HG03460 (cell line): ENCODE results near the gene BIRC6.
"Not testable (repeated sequence)": the region's sequence is repeated elsewhere in the genome, so short reads cannot be mapped to it uniquely, and the experiment has no call there.

Source experiments
- ATAC-seq: cut with Tn5 transposase; IDR thresholded peaks from one replicate; pipeline ENCODE4 v1.9.1; 2021; ENCODE audit not compliant: unreplicated experiment

The BIRC6 gene

DNA sequence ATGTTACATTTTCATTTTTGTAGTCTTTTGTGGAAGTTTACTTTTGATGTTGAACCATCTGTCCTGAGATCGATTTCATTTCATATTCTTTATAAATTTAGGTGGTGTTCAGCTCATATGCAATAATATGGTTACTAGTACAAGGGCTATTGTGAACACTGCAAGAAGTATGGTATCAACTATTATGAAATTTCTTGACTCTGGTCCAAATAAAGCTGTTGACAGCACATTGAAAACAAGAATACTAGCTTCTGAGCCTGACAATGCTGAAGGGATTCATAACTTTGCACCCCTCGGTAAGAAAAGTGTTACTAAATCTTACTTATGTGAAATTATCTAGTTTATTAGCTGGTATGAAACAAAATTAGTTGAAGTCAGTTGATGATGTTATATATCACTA lies 146.1 kb downstream of the BIRC6 start:
- ATAC-seq: no peak

DNA sequence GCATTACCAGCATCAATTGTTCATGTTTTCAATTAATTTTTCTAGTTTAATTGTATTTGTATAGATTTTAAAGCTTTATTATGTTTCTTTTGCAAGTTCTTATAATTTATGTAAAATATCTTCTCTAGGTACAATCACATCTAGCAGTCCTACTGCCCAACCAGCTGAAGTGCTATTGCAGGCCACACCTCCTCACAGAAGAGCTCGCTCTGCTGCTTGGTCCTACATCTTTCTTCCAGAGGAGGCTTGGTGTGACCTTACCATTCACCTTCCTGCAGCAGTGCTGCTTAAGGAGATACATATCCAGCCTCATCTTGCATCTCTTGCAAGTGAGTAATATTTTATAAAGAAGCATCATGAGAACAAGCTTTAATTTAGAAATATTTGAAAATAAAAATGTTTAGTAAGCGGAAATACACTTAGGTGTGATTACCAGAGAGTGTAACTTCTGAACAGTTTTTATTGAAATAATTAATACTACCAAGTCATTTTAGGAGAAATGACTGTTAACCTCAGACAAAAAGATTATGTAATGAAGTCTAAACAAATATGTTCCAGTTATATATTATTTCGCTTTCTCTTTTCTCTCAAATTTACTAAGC lies 148.2 kb downstream of the BIRC6 start:
- ATAC-seq: no peak

DNA sequence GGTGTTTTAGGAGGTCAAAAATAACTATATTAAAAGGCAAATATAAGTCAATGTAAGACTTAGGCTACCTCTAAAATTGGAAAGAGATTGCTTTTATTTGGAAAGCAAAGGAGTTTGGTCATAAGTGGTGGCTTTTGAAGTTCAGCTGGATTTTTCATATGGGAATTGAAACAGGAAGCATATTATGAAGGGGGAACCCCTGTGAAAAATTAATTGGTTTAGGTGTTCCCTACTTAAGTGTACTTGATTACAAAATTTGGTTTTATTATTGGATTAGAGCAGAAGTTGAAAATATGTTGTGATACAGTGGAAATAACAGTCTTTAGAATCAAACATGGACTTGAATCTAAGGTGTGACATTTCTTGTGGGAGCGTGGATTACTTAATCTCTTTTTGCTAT lies 149.6 kb downstream of the BIRC6 start:
- ATAC-seq: no peak

DNA sequence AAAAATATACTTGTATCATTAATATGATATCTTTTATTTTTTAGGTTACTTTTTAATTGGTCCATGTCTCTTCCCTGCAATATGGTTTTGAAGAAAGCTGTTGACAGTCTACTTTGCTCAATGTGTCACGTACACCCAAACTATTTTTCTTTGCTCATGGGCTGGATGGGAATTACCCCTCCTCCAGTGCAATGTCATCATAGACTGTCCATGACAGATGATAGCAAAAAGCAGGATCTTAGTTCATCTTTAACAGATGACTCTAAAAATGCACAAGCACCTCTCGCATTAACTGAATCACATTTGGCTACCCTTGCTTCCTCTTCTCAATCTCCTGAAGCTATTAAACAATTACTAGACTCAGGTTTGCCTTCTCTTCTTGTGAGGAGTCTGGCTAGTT lies 158.1 kb downstream of the BIRC6 start:
- no peak for ATAC-seq

DNA sequence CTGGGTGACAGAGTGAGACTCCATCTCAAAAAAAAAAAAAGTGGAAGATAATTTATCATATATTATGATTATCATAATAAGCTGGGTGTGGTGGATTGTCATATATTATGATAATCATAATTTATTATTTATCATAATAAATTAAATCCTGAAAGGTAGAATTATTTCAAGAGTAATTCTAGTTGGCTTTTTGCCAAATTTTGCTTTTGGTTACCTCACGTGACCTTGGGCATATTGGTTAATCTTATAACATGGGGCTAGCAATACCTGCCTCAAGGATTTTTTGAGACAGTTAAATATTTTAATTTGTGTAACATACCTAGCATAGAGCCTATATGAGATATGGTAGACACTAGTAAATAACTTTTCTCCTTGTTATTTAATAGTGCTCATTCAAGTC lies 159.7 kb downstream of the BIRC6 start:
- no peak for ATAC-seq

DNA sequence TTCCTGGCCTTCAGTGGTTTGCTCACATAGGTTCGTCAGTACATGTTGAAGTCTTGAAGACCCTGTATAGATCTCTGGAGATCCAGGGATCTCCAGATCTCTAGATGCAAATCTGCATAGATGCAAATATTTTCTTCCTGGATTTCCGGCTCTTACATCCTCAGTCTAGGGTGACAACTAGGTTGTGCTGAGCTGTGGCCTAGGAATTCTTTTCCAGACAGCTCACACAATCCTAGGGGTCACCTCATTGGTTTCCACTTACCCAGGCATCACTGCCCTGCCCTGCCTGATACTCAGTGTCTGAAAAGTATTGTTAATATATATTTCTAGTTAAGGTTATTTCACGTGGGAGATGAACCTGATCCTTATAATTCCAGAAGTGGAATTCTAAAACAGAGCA lies 165.9 kb downstream of the BIRC6 start:
- ATAC-seq: no peak

DNA sequence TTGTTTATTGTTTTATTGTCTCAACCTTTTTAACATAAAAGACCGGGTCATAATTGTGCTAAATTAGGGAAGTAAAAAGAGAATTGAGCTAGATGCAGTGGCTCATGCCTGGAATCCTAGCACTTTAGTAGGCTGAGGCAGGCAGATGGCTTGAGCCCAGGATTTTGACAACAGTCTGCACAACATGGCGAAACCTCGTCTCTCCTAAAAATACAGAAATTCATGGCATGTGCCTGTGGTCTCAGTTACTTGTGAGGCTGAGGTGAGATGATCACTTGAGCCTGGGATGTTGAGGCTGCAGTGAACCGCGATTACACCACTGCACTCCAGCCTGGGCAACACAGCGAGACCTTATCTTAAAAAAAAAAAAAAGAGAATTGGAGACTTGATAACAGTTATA lies 166.9 kb downstream of the BIRC6 start:
- ATAC-seq: no peak

DNA sequence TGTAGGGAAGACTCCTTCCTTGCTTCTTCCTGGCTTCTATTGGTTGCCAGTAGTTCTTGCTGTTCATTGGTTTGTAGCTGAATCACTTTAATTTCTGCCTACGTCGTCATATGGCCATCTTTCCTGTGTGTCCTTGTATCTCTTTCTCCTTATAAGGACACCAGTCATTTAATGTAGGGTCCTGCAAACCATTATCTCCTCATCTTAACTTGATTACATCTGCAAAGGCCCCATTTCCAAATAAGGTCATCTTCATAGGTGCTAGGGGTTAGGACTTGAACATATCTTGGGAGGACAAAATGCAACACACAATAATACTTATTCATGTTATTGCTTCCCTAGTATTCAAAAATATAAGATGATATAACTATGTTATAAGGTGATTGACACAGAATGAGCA lies 175.5 kb downstream of the BIRC6 start:
- ATAC-seq: no peak

DNA sequence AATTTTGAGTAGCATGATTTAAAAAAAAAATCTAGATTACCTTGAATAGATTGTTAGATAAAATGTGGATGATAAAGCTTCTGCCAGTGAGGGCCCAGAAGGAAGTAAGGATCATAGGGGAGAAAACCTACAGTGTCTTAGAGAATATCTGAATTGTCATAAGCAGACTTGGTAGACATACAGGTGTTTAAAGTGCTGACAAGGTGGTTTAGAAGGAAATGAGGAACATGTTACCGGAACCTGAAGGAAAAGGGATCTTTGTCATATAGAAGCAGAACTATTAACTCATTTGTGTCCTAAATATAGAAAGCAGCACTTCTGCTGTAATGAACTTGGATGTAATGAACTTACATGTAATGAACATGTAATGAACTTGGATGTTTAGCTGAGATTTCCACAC lies 176.1 kb downstream of the BIRC6 start:
- no peak for ATAC-seq

DNA sequence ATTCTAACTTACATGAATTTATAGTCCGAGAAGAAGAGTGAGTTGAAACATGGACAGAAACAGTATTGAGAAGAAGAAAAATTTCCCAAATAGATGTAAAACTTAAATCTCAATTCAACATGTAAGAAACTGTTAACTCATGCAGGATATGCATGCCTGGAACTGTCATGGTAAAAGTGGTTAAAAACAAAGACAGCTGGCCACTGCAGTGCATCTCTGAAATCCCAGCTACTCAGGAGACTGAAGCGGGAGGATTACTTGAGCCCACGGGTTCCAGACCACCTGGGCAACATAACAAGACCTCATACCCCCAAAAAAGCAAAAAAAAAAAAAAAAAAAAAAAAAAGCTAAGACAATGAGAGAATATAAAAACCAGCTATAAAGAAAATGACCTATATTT lies 178.0 kb downstream of the BIRC6 start:
- ATAC-seq: no peak

DNA sequence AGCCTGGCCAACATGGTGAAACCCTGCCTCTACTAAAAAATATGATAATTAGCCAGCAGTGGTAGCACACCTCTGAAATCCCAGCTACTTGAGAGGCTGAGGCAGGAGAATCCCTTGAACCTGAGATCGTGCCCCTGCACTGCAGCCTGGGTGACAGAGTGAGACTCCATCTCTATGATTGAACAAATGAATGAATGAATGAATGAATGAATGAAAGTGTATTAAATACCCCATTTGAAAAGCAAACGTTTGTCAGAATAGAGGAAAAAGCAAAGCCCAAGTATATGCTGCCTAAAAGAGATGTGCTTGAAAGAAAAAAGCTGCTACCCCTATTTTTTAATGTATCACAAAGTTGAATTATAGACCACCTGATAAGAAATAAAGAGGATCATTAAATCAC lies 181.9 kb downstream of the BIRC6 start:
- no peak for ATAC-seq

DNA sequence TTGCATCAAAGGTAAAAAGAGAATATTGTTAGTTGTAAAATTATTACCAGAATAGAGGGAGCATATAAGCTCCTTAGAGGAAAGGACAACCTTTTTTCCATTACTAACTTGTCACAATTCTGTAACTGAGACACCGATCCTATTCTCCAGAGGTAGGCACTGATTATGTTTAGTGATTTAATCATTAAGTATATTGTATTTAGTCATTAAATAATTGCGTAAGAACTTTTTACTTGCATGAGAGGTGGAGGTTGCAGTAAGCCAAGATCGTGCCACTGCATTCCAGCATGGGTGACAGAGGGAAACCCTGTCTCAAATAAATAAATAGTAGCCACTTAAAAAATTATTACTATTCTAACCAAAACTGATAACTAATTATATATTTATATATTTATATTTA lies 195.7 kb downstream of the BIRC6 start:
- ATAC-seq: not testable (repeated sequence)

DNA sequence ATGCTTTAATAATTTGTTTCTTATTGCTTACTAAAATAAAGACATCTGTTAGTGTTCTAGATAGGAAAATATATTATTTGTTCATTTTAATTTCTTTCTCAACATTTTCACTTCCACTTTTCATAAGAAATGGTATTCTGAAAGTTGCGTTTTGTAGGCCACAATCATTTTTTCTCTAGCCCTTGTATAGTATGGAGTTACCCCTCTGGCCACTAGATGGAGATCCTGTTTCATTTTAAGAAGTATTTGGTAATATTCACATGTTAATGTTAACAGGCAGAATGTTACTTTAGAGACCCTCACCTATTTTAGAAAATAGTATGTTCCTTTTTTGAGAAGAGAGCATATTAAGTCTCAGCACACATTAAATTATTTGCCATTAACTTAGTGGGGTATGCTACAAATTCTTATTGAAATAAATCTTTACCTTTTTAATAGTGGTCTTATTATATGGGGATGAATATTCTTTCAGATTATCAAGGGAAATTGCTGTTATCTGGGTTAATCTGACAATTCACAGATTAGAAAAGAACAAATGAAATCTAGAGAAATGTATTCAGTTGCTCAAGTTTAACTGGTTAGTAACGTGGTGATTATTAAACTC lies 197.1 kb downstream of the BIRC6 start:
- peak; percentile 91 for ATAC-seq

DNA sequence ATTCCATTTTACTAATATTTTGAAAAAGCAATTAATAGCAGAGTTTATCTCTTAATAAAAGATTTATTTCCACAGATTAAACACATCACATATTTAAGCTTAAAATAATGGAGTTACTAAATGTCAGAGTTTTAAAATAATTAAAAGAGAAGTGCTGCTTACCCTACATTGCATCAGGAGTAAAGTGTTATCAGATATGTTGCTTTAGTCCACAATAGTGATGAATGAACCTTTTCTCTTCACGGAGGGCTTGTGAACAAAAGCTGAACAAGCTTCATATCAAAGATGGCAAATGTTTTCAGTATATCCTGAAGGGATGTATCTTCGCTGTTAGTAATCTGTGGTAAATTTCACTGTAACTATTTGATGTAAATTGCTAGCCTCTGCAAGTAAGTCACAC lies 201.7 kb downstream of the BIRC6 start:
- ATAC-seq: no peak

DNA sequence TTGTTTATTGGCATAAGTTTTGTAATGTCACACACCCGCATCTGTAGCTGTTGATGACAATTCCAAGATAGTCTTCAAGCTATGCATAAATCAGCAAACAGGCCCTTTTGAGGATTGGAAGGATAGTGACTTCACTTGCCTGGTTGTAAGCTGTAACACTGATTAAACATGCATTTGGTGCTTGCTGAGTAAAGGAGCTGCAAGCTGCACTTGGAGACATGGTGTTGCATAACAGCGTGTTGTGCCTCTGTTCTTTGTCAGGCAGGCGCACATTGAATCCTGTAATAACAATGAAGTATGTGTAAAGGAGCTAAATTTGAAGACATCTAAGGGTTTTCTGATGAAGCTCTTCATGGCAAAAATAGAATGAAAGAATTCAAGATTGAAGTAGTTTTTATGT lies 202.3 kb downstream of the BIRC6 start:
- no peak for ATAC-seq

DNA sequence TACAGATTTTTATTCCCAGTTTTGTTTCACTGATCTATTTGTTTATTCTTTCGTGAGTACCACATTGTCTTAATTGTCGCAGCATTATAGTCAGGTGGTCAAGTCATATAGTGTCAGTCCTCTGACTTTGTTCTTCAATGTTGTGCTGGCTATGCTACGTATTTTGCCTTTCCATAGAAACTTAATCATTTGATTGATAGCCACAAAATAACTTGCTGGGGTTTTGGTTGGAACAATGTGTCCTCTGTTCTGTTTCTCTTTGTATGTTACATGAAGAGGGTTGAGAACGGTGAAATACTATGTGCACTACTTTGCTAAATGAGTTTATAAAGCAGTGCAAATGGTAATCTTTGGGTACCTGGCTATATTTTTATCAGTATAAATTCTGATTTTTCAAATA lies 206.1 kb downstream of the BIRC6 start:
- ATAC-seq: no peak

DNA sequence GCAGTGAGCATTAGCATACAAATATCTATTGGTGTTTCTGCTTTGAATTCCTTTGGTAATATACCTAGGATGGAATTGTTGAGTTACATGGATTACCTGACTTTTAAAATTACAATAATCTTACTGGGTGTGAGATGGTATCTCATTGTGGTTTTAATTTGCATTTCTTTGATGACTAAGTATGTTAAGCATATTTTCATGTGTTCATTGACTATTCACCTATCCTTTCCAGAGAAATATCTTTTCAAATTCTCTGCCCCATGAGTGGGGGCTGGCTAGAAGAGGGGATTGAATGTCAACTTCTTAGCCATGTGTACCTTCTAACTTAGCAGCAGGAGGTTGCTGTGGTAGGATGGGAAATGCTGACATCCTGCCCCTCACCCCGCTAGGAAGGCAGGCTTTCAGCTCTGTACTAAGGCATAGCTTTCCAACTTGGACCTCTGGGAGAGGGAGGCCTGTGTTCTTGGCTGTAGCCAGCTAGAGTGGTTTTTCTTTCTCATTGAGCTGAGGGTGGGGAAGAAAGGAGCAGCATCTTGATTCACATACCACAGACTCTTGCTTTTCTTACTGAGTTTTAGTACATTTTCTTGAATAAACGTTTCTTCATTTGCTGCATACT lies 207.7 kb downstream of the BIRC6 start:
- no peak for ATAC-seq

DNA sequence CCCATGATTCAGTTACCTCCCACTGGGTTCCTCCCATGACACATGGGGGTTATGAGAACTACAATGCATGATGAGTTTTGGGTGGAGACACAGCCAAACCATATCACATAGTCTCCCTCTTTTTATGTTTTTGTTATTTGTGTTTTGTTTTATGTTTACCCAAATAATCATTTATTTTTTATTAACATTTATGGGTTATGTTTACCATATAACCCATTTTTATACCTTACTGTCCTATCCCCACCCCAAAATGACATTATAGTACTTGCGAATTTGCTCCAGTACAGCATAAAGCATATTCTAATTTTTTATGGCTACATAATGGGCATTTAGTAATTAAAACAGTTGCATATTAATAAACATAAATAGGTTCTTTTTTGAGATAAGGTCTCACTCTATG lies 209.1 kb downstream of the BIRC6 start:
- no peak for ATAC-seq

DNA sequence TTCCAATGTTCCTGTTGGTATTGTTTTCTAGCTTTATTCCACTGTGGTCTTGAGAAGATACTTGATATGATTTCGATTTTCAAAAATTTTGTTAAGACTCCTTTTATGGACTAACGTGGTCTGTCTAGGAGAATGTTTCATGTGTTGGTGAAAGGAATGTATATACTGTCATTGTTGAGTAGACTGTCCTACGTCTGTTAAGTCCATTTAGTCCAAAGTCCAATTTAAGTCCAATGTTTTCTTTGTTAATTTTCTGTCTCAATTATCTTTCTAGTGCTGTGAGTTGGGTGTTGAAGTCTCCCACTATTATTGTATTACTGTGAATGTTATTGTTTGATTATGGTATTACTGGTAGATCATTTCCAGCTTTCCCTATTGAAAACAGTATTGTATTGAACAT lies 215.2 kb downstream of the BIRC6 start:
- no peak for ATAC-seq

DNA sequence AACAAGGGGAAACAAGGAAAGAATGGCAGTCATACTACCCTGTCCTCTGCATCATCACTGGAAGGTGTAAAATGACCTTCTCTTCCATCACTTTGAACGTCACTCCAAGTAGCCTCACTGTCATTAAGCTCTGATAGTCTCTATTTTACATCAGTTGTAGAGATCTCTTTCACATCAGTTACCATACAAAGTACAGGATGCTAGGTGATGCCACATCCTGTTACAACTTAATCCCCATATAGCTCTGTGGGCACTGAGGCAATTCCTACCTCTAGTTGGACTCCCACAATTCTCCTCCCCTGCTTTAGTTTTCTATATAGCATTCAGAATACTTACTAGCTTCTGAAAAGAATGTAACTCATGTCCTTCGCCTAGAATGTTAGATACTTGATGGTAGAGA lies 215.9 kb downstream of the BIRC6 start:
- no peak for ATAC-seq

DNA sequence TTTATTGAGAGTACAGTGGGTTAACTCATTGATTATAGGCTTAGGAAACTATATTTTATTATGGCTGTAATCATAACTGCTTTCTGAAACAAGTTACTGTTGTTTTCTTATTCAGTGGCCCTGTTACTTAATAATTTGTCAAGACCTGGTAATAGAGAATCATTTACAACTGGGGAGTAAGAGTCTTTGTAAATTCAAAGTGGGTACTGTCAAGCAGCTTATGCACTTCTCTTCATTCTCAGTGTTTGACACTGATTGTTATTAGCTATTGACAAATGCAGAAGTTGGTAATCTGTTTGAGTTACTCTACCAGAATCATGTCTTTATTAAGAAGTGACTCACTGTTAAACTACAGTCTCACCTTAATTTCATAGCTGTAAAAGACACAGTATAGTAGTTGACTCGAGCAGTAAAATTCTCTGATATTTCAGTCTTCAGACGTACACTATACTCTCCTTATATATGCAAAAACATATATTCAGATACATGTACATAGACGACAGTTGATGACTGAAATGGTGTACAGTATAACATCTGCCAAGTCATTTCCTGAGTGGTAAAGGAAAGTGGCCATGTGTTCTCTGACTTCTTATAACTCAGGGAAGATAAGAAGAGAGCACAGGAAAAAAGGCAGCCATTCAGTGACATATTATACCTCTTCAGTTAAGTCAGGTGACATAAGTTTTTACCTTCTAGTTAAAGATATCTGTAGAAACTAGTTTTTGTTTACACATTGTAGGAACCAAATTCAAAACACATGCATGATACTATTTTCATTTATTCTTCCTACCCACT lies 235.0 kb downstream of the BIRC6 start:
- ATAC-seq: peak; percentile 91

DNA sequence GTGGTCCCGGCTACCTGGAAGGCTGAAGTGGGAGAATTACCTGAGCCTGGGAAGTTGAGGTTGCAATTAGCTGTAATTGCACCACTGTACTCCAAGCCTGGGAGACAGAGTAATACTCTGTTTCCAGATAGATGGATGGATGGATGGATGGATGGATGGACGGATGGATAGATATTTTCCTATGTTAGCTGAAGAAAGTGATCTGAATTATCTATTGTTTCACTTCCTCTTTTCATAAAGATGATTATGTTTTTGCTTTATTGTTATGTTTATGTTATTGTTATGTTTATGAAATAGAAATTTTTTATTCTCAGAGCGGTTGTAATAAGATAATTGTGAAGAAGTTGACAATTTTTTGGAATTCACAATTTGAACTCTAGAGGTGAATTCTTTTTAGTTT lies 237.8 kb downstream of the BIRC6 start:
- no peak for ATAC-seq
